Effector memory CD8-positive, alpha-beta T cell (primary cell): ENCODE data around the gene ZNF688.
"Not testable (repeated sequence)": the region's sequence is repeated elsewhere in the genome, so short reads cannot be mapped to it uniquely, and the experiment has no call there.

Source experiments
- ATAC-seq: fragments of 150-1000 bp; cut with Tn5 transposase; replicated peaks from 2 replicates; pipeline ENCODE4 v1.10.0; 2021; ENCODE audit warnings: mild to moderate bottlenecking, moderate library complexity
- DNase-seq, 3 experiments: peaks; one replicate each; pipeline ENCODE4 v3.0.0; 2021
- H3K27ac Mint-ChIP-seq, 2 donors: one replicate each; pipeline ENCODE4 v1.8.0; 2022; ENCODE audit warnings: mild to moderate bottlenecking in 2 of 2, mixed read lengths in 2 of 2, moderate library complexity in 2 of 2
- H3K27me3 Mint-ChIP-seq, 2 donors: one replicate each; pipeline ENCODE4 v1.8.0; 2022; ENCODE audit warnings: mixed read lengths in 2 of 2
- H3K36me3 Mint-ChIP-seq: one replicate; pipeline ENCODE4 v1.8.0; 2022; ENCODE audit warnings: mild to moderate bottlenecking, moderate library complexity, mixed read lengths; ENCODE audit not compliant: insufficient read depth
- H3K4me1 Mint-ChIP-seq, 2 donors: one replicate each; pipeline ENCODE4 v1.8.0; 2022; ENCODE audit warnings: low read depth in 2 of 2, mixed read lengths in 2 of 2
- H3K4me3 Mint-ChIP-seq, 2 donors: one replicate each; pipeline ENCODE4 v1.8.0; 2022; ENCODE audit warnings: mild to moderate bottlenecking in 2 of 2, mixed read lengths in 2 of 2, moderate library complexity in 2 of 2
- H3K9me3 Mint-ChIP-seq, 2 donors: one replicate each; pipeline ENCODE4 v1.8.0; 2022; ENCODE audit warnings: mixed read lengths in 2 of 2

ZNF688 gene

GRCh38 chr16:30541502-30542329 lies 29.8 kb downstream of the ZNF688 start:
- no peak for ATAC-seq
- H3K27ac Mint-ChIP-seq, result no peak overlapping the region
- H3K4me3 Mint-ChIP-seq, result no peak overlapping the region
- no peaks in the 10 kb centered on the region for H3K9me3 Mint-ChIP-seq
- no peak for DNase-seq
- H3K36me3 Mint-ChIP-seq, result peaks cover 7% of the 10 kb centered on the region
- no peaks in the 10 kb centered on the region for H3K27me3 Mint-ChIP-seq
- peaks cover 6% of the 10 kb centered on the region in 2 donors for H3K4me1 Mint-ChIP-seq

GRCh38 chr16:30540916-30541464 lies 30.5 kb downstream of the ZNF688 start:
- ATAC-seq, H3K27ac Mint-ChIP-seq, DNase-seq, H3K27me3 Mint-ChIP-seq, H3K4me1 Mint-ChIP-seq, H3K4me3 Mint-ChIP-seq, H3K36me3 Mint-ChIP-seq, H3K9me3 Mint-ChIP-seq: not testable (repeated sequence)

GRCh38 chr16:30539986-30540526 lies 31.5 kb downstream of the ZNF688 start:
- not testable (repeated sequence) for ATAC-seq, H3K27me3 Mint-ChIP-seq, H3K4me3 Mint-ChIP-seq, H3K36me3 Mint-ChIP-seq, H3K27ac Mint-ChIP-seq, H3K9me3 Mint-ChIP-seq, DNase-seq
- H3K4me1 Mint-ChIP-seq, result peaks cover 9 to 15% of the 10 kb centered on the region in 2 donors

GRCh38 chr16:30539000-30539964 lies 32.2 kb downstream of the ZNF688 start:
- Mint-ChIP-seq H3K9me3 (no peaks in the 10 kb centered on the region), H3K36me3 (peaks cover 17% of the 10 kb centered on the region), H3K4me3 (no peak overlapping the region), H3K27me3 (no peaks in the 10 kb centered on the region), H3K4me1 (peaks cover 12 to 19% of the 10 kb centered on the region in 2 donors), H3K27ac (peak overlapping the region in 1 of 2 donors; percentile 17)
- DNase-seq (no peak), ATAC-seq (no peak)

- DNase-seq, H3K27me3 Mint-ChIP-seq, H3K9me3 Mint-ChIP-seq, ATAC-seq: not testable (repeated sequence)
- peaks cover 22% of the 10 kb centered on the region for H3K36me3 Mint-ChIP-seq
- peak overlapping the region; percentile 97 to 98 for H3K27ac Mint-ChIP-seq
- H3K4me3 Mint-ChIP-seq, result peak overlapping the region; percentile 97 to 99
- peaks cover 16 to 19% of the 10 kb centered on the region in 2 donors for H3K4me1 Mint-ChIP-seq
These were observed 35.0 kb downstream of the ZNF688 start for GRCh38 chr16:30536391-30537024.

GRCh38 chr16:30535777-30536190 lies 35.7 kb downstream of the ZNF688 start:
- Mint-ChIP-seq H3K9me3 (no peaks in the 10 kb centered on the region), H3K27me3 (no peaks in the 10 kb centered on the region), H3K4me3 (peak overlapping the region; percentile 97 to 99), H3K4me1 (peaks cover 16 to 19% of the 10 kb centered on the region in 2 donors), H3K36me3 (peaks cover 22% of the 10 kb centered on the region), H3K27ac (peak overlapping the region; percentile 97 to 98)
- peak; percentile 62 for ATAC-seq
- peak in 2 of 3 experiments; percentile 31 to 37 for DNase-seq

- peaks cover 18 to 19% of the 10 kb centered on the region in 2 donors for H3K4me1 Mint-ChIP-seq
- H3K27me3 Mint-ChIP-seq, result no peaks in the 10 kb centered on the region
- DNase-seq (no peak), ATAC-seq (peak; percentile 31)
- peaks cover 26% of the 10 kb centered on the region for H3K36me3 Mint-ChIP-seq
- no peaks in the 10 kb centered on the region for H3K9me3 Mint-ChIP-seq
- peak overlapping the region; percentile 97 to 99 for H3K4me3 Mint-ChIP-seq
- H3K27ac Mint-ChIP-seq, result peak overlapping the region; percentile 97 to 98
These were observed 36.3 kb downstream of the ZNF688 start for GRCh38 chr16:30535106-30535776.

GRCh38 chr16:30534368-30535105 lies 37.0 kb downstream of the ZNF688 start, which contains the start of gene ZNF747:
ZNF747 (minus strand) TSS chr16:30534858; CDS start chr16:30534679, 179 bp downstream.
- DNase-seq (peak; percentile 86 to 90 (median 88)), ATAC-seq (peak; percentile 81)
- Mint-ChIP-seq H3K9me3 (no peaks in the 10 kb centered on the region), H3K4me3 (peak within 1 kb of the TSS; percentile 97 to 99), H3K4me1 (peaks cover 18 to 19% of the 10 kb centered on the region in 2 donors), H3K36me3 (peaks cover 26% of the 10 kb centered on the region), H3K27ac (peak within 1 kb of the TSS; percentile 97 to 98), H3K27me3 (no peaks in the 10 kb centered on the region)

- peak overlapping the region; percentile 97 to 99 for H3K4me3 Mint-ChIP-seq
- DNase-seq (no peak), ATAC-seq (no peak)
- no peaks in the 10 kb centered on the region for H3K9me3 Mint-ChIP-seq
- H3K27me3 Mint-ChIP-seq, result no peaks in the 10 kb centered on the region
- peaks cover 26% of the 10 kb centered on the region for H3K36me3 Mint-ChIP-seq
- H3K27ac Mint-ChIP-seq, result peak overlapping the region; percentile 97 to 98
- H3K4me1 Mint-ChIP-seq, result peaks cover 18 to 19% of the 10 kb centered on the region in 2 donors
These were observed 37.7 kb downstream of the ZNF688 start for GRCh38 chr16:30533748-30534367.

GRCh38 chr16:30533146-30533522 lies 38.4 kb downstream of the ZNF688 start:
- Mint-ChIP-seq H3K4me1 (peaks cover 18 to 22% of the 10 kb centered on the region in 2 donors), H3K27me3 (no peaks in the 10 kb centered on the region)

More at GRCh38 chr16:30533146-30533522, 38.4 kb downstream of the ZNF688 start:
- Mint-ChIP-seq H3K27ac (peak overlapping the region in 1 of 2 donors; percentile 98), H3K36me3 (peaks cover 20% of the 10 kb centered on the region), H3K4me3 (peak overlapping the region; percentile 56 to 79), H3K9me3 (no peaks in the 10 kb centered on the region)
- no peak for ATAC-seq
- no peak for DNase-seq
